ENCODE measurements around the gene SLFN14. TPM values are rescaled to one million over a fixed set of nuclear protein-coding genes. Genes with fewer than 3 reads are reported as not detected.

Gene SLFN14
- total RNA-seq, 4 donors from 2014 or later: not detected

GRCh38 chr17:35584061-35584460 lies 23.4 kb upstream of the SLFN14 start:
- intact Hi-C loops (cut with DNase I; ENCODE audit: low total_unique reads) (no loop called here), in situ Hi-C loops (cut with MboI; ENCODE audit: low sequenced_read_pairs in 4 of 4) (loop anchor here in 1 of 4 donors (25.0 kb wide), 1 partner anchor 953 kb away; the partner anchor contains the start of genes GGNBP2, MYO19 and PIGW)
- Histone ChIP-seq H3K27me3 (no peaks in the 10 kb centered on the region), H3K4me1 (peaks cover 23% of the 10 kb centered on the region in 2 donors), H3K27ac (no peak overlapping the region), H3K36me3 (no peaks in the 10 kb centered on the region), H3K4me3 (no peak overlapping the region), H3K9me3 (no peaks in the 10 kb centered on the region)
- DNase-seq: no peak
- no peak for ATAC-seq
- no peak for TF ChIP-seq POLR2A (IDR thresholded peaks at IDR 0.05)
- no peak for TF ChIP-seq CTCF (IDR thresholded peaks at IDR 0.05 in 4 of 5, conservative IDR thresholded peaks at IDR 0.05 in 1 of 5)

GRCh38 chr17:35578929-35579432 lies 18.4 kb upstream of the SLFN14 start:
- Histone ChIP-seq H3K27ac (peak overlapping the region; percentile 85 to 94 (median 90)), H3K27me3 (no peaks in the 10 kb centered on the region), H3K4me1 (peaks cover 18 to 24% of the 10 kb centered on the region in 2 donors), H3K36me3 (peaks cover 0 to 10% of the 10 kb centered on the region in 2 donors), H3K9me3 (no peaks in the 10 kb centered on the region), H3K4me3 (peak overlapping the region; percentile 68 to 88 (median 80))
- DNase-seq: no peak
- in situ Hi-C loops (cut with MboI; ENCODE audit: low sequenced_read_pairs in 4 of 4): loop anchor here in 1 of 4 donors (25.0 kb wide), 1 partner anchor 958 kb away; the partner anchor contains the start of genes GGNBP2, MYO19 and PIGW
- ATAC-seq: no peak
- TF ChIP-seq POLR2A (IDR thresholded peaks at IDR 0.05) (no peak), CTCF (IDR thresholded peaks at IDR 0.05 in 4 of 5, conservative IDR thresholded peaks at IDR 0.05 in 1 of 5) (no peak)
- intact Hi-C loops (cut with DNase I; ENCODE audit: low total_unique reads): loop anchor here (1.0 to 10.0 kb wide), 4 partner anchors 8 to 614 kb away; partner anchors contain the start of genes AP2B1, CCT6B, TAF15 and ZNF830

DNA sequence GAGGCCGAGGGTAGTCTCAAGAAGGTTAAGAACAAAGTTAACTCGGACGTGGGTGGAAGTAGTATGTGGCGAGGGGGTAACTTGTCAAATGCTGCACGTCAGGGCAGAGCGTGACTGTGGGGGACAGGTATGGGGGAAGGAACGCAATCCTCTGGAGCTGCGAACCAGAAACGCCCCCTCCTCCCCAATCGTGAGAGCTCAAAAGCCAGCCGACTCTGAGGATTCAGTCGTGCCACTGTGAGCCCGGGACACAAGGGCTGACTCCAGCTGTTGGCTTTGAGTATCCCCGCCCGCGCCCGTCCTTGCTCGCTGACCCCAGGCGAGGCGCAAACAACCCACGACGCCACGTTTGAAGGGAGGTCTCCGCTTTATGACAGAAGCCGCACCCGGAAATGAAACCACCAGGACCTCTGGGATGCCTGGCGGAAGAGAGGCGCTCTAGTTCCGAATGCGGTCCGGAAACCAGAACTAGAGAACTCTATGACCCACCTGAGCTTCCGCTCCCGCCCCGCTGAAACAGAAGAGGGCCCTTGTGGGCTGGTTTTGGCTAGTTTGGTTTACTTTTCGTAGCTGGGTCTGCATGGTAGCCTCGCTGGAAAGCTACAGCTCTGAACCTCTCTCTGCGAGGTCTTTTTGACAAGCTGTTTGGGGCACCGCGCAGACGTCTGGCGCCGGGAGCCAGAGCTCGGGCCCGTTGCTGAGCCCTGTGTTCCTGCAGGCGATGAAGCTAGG lies 17.7 kb upstream of the SLFN14 start, which contains the start of gene PEX12:
TSS of gene PEX12 (minus strand) at position 375 of the 732 bp plus-strand sequence. CDS start 550 bp downstream, outside the sequence.
- no peaks in the 10 kb centered on the region for H3K27me3 ChIP-seq
- peak; percentile 87 to 91 for DNase-seq
- peak; percentile 70 to 84 for TF ChIP-seq POLR2A (IDR thresholded peaks at IDR 0.05)
- peak in 1 of 5 experiments; percentile 15 for TF ChIP-seq CTCF (IDR thresholded peaks at IDR 0.05 in 4 of 5, conservative IDR thresholded peaks at IDR 0.05 in 1 of 5)
- in situ Hi-C loops (cut with MboI; ENCODE audit: low sequenced_read_pairs in 4 of 4): loop anchor here in 1 of 4 donors (25.0 kb wide), 1 partner anchor 959 kb away; the partner anchor contains the start of genes GGNBP2, MYO19 and PIGW
- peak within 1 kb of the TSS; percentile 68 to 88 (median 80) for H3K4me3 ChIP-seq
- H3K4me1 ChIP-seq: peaks cover 18 to 24% of the 10 kb centered on the region in 2 donors
- intact Hi-C loops (cut with DNase I; ENCODE audit: low total_unique reads): loop anchor here (1.0 to 10.0 kb wide), 4 partner anchors 9 to 614 kb away; partner anchors contain the start of genes AP2B1, CCT6B, TAF15 and ZNF830
- peaks cover 0 to 10% of the 10 kb centered on the region in 2 donors for H3K36me3 ChIP-seq
- H3K27ac ChIP-seq: peak within 1 kb of the TSS; percentile 85 to 94 (median 90)
- peak; percentile 98 to 100 for ATAC-seq
- H3K9me3 ChIP-seq: no peaks in the 10 kb centered on the region

DNA sequence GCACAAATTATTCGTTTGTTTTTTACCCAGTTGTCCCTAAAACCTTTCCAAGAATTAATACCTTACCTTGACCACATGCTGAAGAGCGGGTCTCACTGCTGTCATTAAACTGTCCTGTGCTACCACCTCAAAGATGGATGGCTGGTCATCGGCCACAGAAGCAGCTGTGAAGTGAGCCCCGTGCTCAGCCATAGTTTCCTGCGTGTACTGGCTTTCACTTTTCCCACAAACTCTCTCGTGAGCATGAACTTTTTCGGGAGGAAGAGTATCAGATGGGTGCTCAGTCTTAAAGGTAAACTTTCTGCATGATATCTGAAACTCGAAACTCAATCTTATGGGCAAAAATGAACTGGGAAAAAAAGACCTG lies 17.2 kb upstream of the SLFN14 start:
- Histone ChIP-seq H3K27ac (peak overlapping the region; percentile 85 to 94 (median 90)), H3K4me1 (peaks cover 18 to 24% of the 10 kb centered on the region in 2 donors), H3K27me3 (no peaks in the 10 kb centered on the region), H3K36me3 (peaks cover 0 to 10% of the 10 kb centered on the region in 2 donors), H3K4me3 (peak overlapping the region; percentile 68 to 88 (median 80)), H3K9me3 (no peaks in the 10 kb centered on the region)
- intact Hi-C loops (cut with DNase I; ENCODE audit: low total_unique reads): loop anchor here (1.0 to 10.0 kb wide), 4 partner anchors 9 to 613 kb away; partner anchors contain the start of genes AP2B1, CCT6B, TAF15 and ZNF830
- in situ Hi-C loops (cut with MboI; ENCODE audit: low sequenced_read_pairs in 4 of 4): loop anchor here in 1 of 4 donors (25.0 kb wide), 1 partner anchor 959 kb away; the partner anchor contains the start of genes GGNBP2, MYO19 and PIGW
- peak; percentile 41 to 47 for ATAC-seq
- TF ChIP-seq CTCF (IDR thresholded peaks at IDR 0.05 in 4 of 5, conservative IDR thresholded peaks at IDR 0.05 in 1 of 5) (no peak), POLR2A (IDR thresholded peaks at IDR 0.05) (no peak)
- peak in 1 of 2 donors; percentile 25 for DNase-seq
